DND-41 (cell line): Measurements from ENCODE around the gene TMPO.

Experiments
- ATAC-seq: fragments of 200-7000 bp; cut with Tn5 transposase; 3 replicates; pipeline ENCODE4 v1.9.1; 2021; ENCODE audit warnings: low read depth; ENCODE audit not compliant: insufficient read depth
- DNase-seq: peaks from one replicate; pipeline ENCODE4 v3.0.0-alpha.2; 2020
- H2AFZ ChIP-seq: 2 replicates; pipeline ENCODE4 v1.6.0; 2012; ENCODE audit warnings: low read depth, low read length
- H3K27ac ChIP-seq: 2 replicates; pipeline ENCODE4 v1.5.1; 2012; ENCODE audit warnings: low read length, inconsistent platforms
- H3K27me3 ChIP-seq: fragments of 200-600 bp; sonication (generic); 2 replicates; pipeline ENCODE4 v1.6.0; 2012; ENCODE audit warnings: low read length, mild to moderate bottlenecking, inconsistent platforms; ENCODE audit not compliant: insufficient read depth, poor library complexity
- H3K36me3 ChIP-seq: 2 replicates; pipeline ENCODE4 v1.5.1; 2012; ENCODE audit warnings: low read length, inconsistent platforms; ENCODE audit not compliant: insufficient read depth
- H3K4me1 ChIP-seq: 2 replicates; pipeline ENCODE4 v1.5.1; 2012; ENCODE audit warnings: mild to moderate bottlenecking, low read length; ENCODE audit not compliant: insufficient read depth
- H3K4me2 ChIP-seq: 2 replicates; pipeline ENCODE4 v1.6.0; 2012; ENCODE audit warnings: mild to moderate bottlenecking, moderate library complexity, low read length, inconsistent platforms; ENCODE audit not compliant: insufficient read depth
- H3K4me3 ChIP-seq, 2 experiments: fragments of 200-600 bp in 1 of 2; shearing (Covaris generic) in 1 of 2; 2 replicates each; pipeline ENCODE4 v1.5.1; 2012 to 2016; ENCODE audit warnings: inconsistent platforms in 2 of 2, low read length in 2 of 2, mild to moderate bottlenecking in 2 of 2, low read depth in 1 of 2, moderate library complexity in 1 of 2
- H3K79me2 ChIP-seq: 2 replicates; pipeline ENCODE4 v1.6.0; 2012; ENCODE audit warnings: low read length, inconsistent platforms; ENCODE audit not compliant: insufficient read depth
- H3K9ac ChIP-seq: 2 replicates; pipeline ENCODE4 v1.6.0; 2012; ENCODE audit warnings: low read depth, mild to moderate bottlenecking, inconsistent platforms, low read length, moderate library complexity
- H3K9me3 ChIP-seq: 2 replicates; pipeline ENCODE4 v1.5.1; 2012; ENCODE audit warnings: low read length, moderate library complexity, mild to moderate bottlenecking, inconsistent platforms; ENCODE audit not compliant: insufficient read depth, severe bottlenecking
- H4K20me1 ChIP-seq: 2 replicates; pipeline ENCODE4 v1.6.0; 2012; ENCODE audit warnings: low read length; ENCODE audit not compliant: insufficient read depth
- CTCF ChIP-seq: IDR thresholded peaks from 2 replicates; pipeline ENCODE4 v1.5.1; 2012; ENCODE audit warnings: borderline replicate concordance, low read length, moderate library complexity, mild to moderate bottlenecking; ENCODE audit not compliant: poor library complexity, severe bottlenecking; ENCODE audit errors: extremely low read depth
- EZH2 ChIP-seq: IDR thresholded peaks from 3 replicates; pipeline ENCODE4 v1.6.1; 2012; ENCODE audit warnings: borderline replicate concordance, low read depth, mild to moderate bottlenecking, moderate library complexity, low read length, inconsistent platforms; ENCODE audit not compliant: severe bottlenecking

TMPO gene, protein sequence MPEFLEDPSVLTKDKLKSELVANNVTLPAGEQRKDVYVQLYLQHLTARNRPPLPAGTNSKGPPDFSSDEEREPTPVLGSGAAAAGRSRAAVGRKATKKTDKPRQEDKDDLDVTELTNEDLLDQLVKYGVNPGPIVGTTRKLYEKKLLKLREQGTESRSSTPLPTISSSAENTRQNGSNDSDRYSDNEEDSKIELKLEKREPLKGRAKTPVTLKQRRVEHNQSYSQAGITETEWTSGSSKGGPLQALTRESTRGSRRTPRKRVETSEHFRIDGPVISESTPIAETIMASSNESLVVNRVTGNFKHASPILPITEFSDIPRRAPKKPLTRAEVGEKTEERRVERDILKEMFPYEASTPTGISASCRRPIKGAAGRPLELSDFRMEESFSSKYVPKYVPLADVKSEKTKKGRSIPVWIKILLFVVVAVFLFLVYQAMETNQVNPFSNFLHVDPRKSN

GRCh38 chr12:98515287-98516110, at the start of gene TMPO:
Gene TMPO (plus strand): TSS chr12:98515590. CDS start chr12:98515868, 278 bp downstream.
- Histone ChIP-seq H3K9me3 (no peaks in the 10 kb centered on the region), H3K36me3 (peaks cover 53% of the 10 kb centered on the region), H3K4me1 (peaks cover 35% of the 10 kb centered on the region), H3K4me3 (peak within 1 kb of the TSS; percentile 66 to 79), H3K9ac (peak within 1 kb of the TSS; percentile 100), H2AFZ (peak within 1 kb of the TSS; percentile 70), H3K4me2 (peak within 1 kb of the TSS; percentile 80), H3K27me3 (no peaks in the 10 kb centered on the region), H4K20me1 (peaks cover 32% of the 10 kb centered on the region), H3K27ac (peak within 1 kb of the TSS; percentile 96), H3K79me2 (peaks cover 77% of the 10 kb centered on the region)
- DNase-seq, result peak; percentile 96
- ATAC-seq, result peak; percentile 75
- no peak for TF ChIP-seq EZH2
- no peak for TF ChIP-seq CTCF

GRCh38 chr12:98465950-98466602, 49.3 kb upstream of the TMPO start:
- no peak overlapping the region for H3K4me2 ChIP-seq
- ATAC-seq, result no peak
- H4K20me1 ChIP-seq, result no peaks in the 10 kb centered on the region

More at GRCh38 chr12:98465950-98466602, 49.3 kb upstream of the TMPO start:
- H3K4me3 ChIP-seq, result no peak overlapping the region
- no peak for TF ChIP-seq EZH2
- TF ChIP-seq CTCF, result no peak
- H3K27ac ChIP-seq, result no peak overlapping the region
- no peak overlapping the region for H2AFZ ChIP-seq
- H3K36me3 ChIP-seq, result no peaks in the 10 kb centered on the region
- H3K27me3 ChIP-seq, result peaks cover 4% of the 10 kb centered on the region
- no peaks in the 10 kb centered on the region for H3K4me1 ChIP-seq
- no peak for DNase-seq
- no peaks in the 10 kb centered on the region for H3K9me3 ChIP-seq
- H3K79me2 ChIP-seq, result no peaks in the 10 kb centered on the region
- no peak overlapping the region for H3K9ac ChIP-seq
